BLaER1 treated with 17β-estradiol and CSF1 and Interleukin-3, amounts not matched to agents 10 nM and 100 nM (cell line): Measurements from ENCODE around the gene IHH.

Source experiments
- H3K27ac ChIP-seq, 11 experiments: shearing (Covaris generic); formaldehyde crosslinking; 2 replicates each; pipeline ENCODE4 v1.8.1; 2022
- H3K27me3 ChIP-seq, 11 experiments: shearing (Covaris generic); formaldehyde crosslinking; 2 replicates each; pipeline ENCODE4 v1.8.1; 2022
- H3K36me3 ChIP-seq, 11 experiments: shearing (Covaris generic); formaldehyde crosslinking; 2 replicates each; pipeline ENCODE4 v1.8.1; 2022
- H3K4me1 ChIP-seq, 10 experiments: shearing (Covaris generic); formaldehyde crosslinking; 2 replicates each; pipeline ENCODE4 v1.8.1; 2022
- H3K4me2 ChIP-seq, 11 experiments: shearing (Covaris generic); formaldehyde crosslinking; 2 replicates each; pipeline ENCODE4 v1.8.1; 2022
- H3K4me3 ChIP-seq, 10 experiments: shearing (Covaris generic); formaldehyde crosslinking; 2 replicates each; pipeline ENCODE4 v1.8.1; 2022
- H3K9ac ChIP-seq, 11 experiments: shearing (Covaris generic); formaldehyde crosslinking; 2 replicates each; pipeline ENCODE4 v1.8.1; 2022
- H3K9me3 ChIP-seq, 11 experiments: shearing (Covaris generic); formaldehyde crosslinking; replicated peaks in 1 of 11; 2 replicates each; pipeline ENCODE4 v1.8.1; 2022
- H4K20me1 ChIP-seq, 11 experiments: shearing (Covaris generic); formaldehyde crosslinking; 2 replicates each; pipeline ENCODE4 v1.8.1; 2022
- Cebpa-rat ChIP-seq, 11 experiments: shearing (Covaris generic); IDR thresholded peaks; 2 replicates each; pipeline ENCODE4 v1.8.1; 2022

IHH gene

GRCh38 chr2:219028141-219028540, 32.6 kb downstream of the IHH start:
- no peak overlapping the region for H3K9ac ChIP-seq
- H3K9me3 ChIP-seq, result no peaks in the 10 kb centered on the region
- H3K36me3 ChIP-seq, result no peaks in the 10 kb centered on the region
- H3K4me2 ChIP-seq, result no peak overlapping the region
- TF ChIP-seq Cebpa-rat (IDR thresholded peaks at IDR 0.05), result no peak
- no peak overlapping the region for H3K27ac ChIP-seq
- H3K27me3 ChIP-seq, result peaks cover 0 to 11% (median 3%) of the 10 kb centered on the region in 11 experiments; a peak in 7 of 22 replicates
- peaks cover 0 to 48% (median 0%) of the 10 kb centered on the region in 11 experiments; a peak in 9 of 22 replicates for H4K20me1 ChIP-seq
- H3K4me1 ChIP-seq, result no peaks in the 10 kb centered on the region
- H3K4me3 ChIP-seq, result no peak overlapping the region

GRCh38 chr2:219027511-219028055, 33.1 kb downstream of the IHH start:
- Histone ChIP-seq H3K4me3 (no peak overlapping the region), H4K20me1 (peaks cover 0 to 45% (median 0%) of the 10 kb centered on the region in 11 experiments; a peak in 9 of 22 replicates), H3K9me3 (no peaks in the 10 kb centered on the region), H3K27me3 (peaks cover 0 to 5% (median 0%) of the 10 kb centered on the region in 11 experiments; a peak in 5 of 22 replicates), H3K9ac (no peak overlapping the region), H3K36me3 (no peaks in the 10 kb centered on the region), H3K27ac (no peak overlapping the region), H3K4me2 (no peak overlapping the region), H3K4me1 (no peaks in the 10 kb centered on the region)
- TF ChIP-seq Cebpa-rat (IDR thresholded peaks at IDR 0.05), result no peak

- H3K27me3 ChIP-seq, result no peaks in the 10 kb centered on the region; a peak in 1 of 22 replicates
- no peak overlapping the region for H3K4me2 ChIP-seq
- no peaks in the 10 kb centered on the region for H3K36me3 ChIP-seq
- no peaks in the 10 kb centered on the region for H3K4me1 ChIP-seq
- peaks cover 0 to 39% (median 0%) of the 10 kb centered on the region in 11 experiments; a peak in 8 of 22 replicates for H4K20me1 ChIP-seq
- no peak overlapping the region for H3K27ac ChIP-seq
- H3K9ac ChIP-seq, result no peak overlapping the region
- no peak overlapping the region for H3K4me3 ChIP-seq
- no peaks in the 10 kb centered on the region for H3K9me3 ChIP-seq
- TF ChIP-seq Cebpa-rat (IDR thresholded peaks at IDR 0.05), result no peak
These were observed 33.8 kb downstream of the IHH start for GRCh38 chr2:219026946-219027345.

GRCh38 chr2:219025637-219026585, 34.8 kb downstream of the IHH start:
- Histone ChIP-seq H3K27me3 (no peaks in the 10 kb centered on the region; a peak in 1 of 22 replicates), H3K9me3 (no peaks in the 10 kb centered on the region), H3K4me1 (no peaks in the 10 kb centered on the region), H3K4me2 (no peak overlapping the region), H3K27ac (no peak overlapping the region), H3K9ac (no peak overlapping the region), H3K4me3 (no peak overlapping the region), H4K20me1 (peaks cover 0 to 39% (median 0%) of the 10 kb centered on the region in 11 experiments; a peak in 8 of 22 replicates), H3K36me3 (no peaks in the 10 kb centered on the region)
- no peak for TF ChIP-seq Cebpa-rat (IDR thresholded peaks at IDR 0.05)

- no peak for TF ChIP-seq Cebpa-rat (IDR thresholded peaks at IDR 0.05)
- no peak overlapping the region for H3K27ac ChIP-seq
- H3K27me3 ChIP-seq, result no peaks in the 10 kb centered on the region; a peak in 4 of 22 replicates
- no peaks in the 10 kb centered on the region for H3K36me3 ChIP-seq
- H3K9ac ChIP-seq, result no peak overlapping the region
- H3K4me3 ChIP-seq, result no peak overlapping the region
- H3K9me3 ChIP-seq, result no peaks in the 10 kb centered on the region
- peaks cover 0 to 33% (median 0%) of the 10 kb centered on the region in 11 experiments; a peak in 7 of 22 replicates for H4K20me1 ChIP-seq
- H3K4me1 ChIP-seq, result peaks cover 0 to 7% (median 0%) of the 10 kb centered on the region in 10 experiments; a peak in 1 of 20 replicates
- no peak overlapping the region for H3K4me2 ChIP-seq
These were observed 36.7 kb downstream of the IHH start for GRCh38 chr2:219024059-219024458.

GRCh38 chr2:219023045-219023605, 37.6 kb downstream of the IHH start:
- TF ChIP-seq Cebpa-rat (IDR thresholded peaks at IDR 0.05), result no peak
- Histone ChIP-seq H3K9ac (no peak overlapping the region), H4K20me1 (peaks cover 0 to 30% (median 0%) of the 10 kb centered on the region in 11 experiments; a peak in 5 of 22 replicates), H3K9me3 (no peaks in the 10 kb centered on the region), H3K27me3 (no peaks in the 10 kb centered on the region; a peak in 4 of 22 replicates), H3K36me3 (no peaks in the 10 kb centered on the region), H3K4me3 (no peak overlapping the region), H3K27ac (no peak overlapping the region), H3K4me1 (peaks cover 0 to 7% (median 0%) of the 10 kb centered on the region in 10 experiments; a peak in 1 of 20 replicates), H3K4me2 (no peak overlapping the region)

- Histone ChIP-seq H3K27ac (no peak overlapping the region), H4K20me1 (peaks cover 0 to 30% (median 0%) of the 10 kb centered on the region in 11 experiments; a peak in 6 of 22 replicates), H3K4me3 (no peak overlapping the region), H3K9me3 (no peaks in the 10 kb centered on the region), H3K27me3 (no peaks in the 10 kb centered on the region; a peak in 4 of 22 replicates), H3K4me2 (no peak overlapping the region), H3K4me1 (peaks cover 0 to 7% (median 0%) of the 10 kb centered on the region in 10 experiments; a peak in 1 of 20 replicates), H3K9ac (no peak overlapping the region), H3K36me3 (no peaks in the 10 kb centered on the region)
- no peak for TF ChIP-seq Cebpa-rat (IDR thresholded peaks at IDR 0.05)
These were observed 38.1 kb downstream of the IHH start for GRCh38 chr2:219022616-219023015.

GRCh38 chr2:219022041-219022440, 38.7 kb downstream of the IHH start:
- no peak overlapping the region for H3K4me3 ChIP-seq
- no peak overlapping the region for H3K27ac ChIP-seq
- peaks cover 0 to 7% (median 0%) of the 10 kb centered on the region in 10 experiments; a peak in 1 of 20 replicates for H3K4me1 ChIP-seq
- no peak for TF ChIP-seq Cebpa-rat (IDR thresholded peaks at IDR 0.05)
- H4K20me1 ChIP-seq, result peaks cover 0 to 27% (median 0%) of the 10 kb centered on the region in 11 experiments; a peak in 6 of 22 replicates
- H3K9ac ChIP-seq, result no peak overlapping the region
- no peaks in the 10 kb centered on the region for H3K9me3 ChIP-seq
- H3K27me3 ChIP-seq, result no peaks in the 10 kb centered on the region; a peak in 4 of 22 replicates
- no peak overlapping the region for H3K4me2 ChIP-seq
- H3K36me3 ChIP-seq, result no peaks in the 10 kb centered on the region

- H3K4me2 ChIP-seq, result no peak overlapping the region
- peaks cover 0 to 7% (median 0%) of the 10 kb centered on the region in 10 experiments; a peak in 1 of 20 replicates for H3K4me1 ChIP-seq
- no peak overlapping the region for H3K4me3 ChIP-seq
- no peak overlapping the region for H3K27ac ChIP-seq
- no peaks in the 10 kb centered on the region for H3K9me3 ChIP-seq
- no peaks in the 10 kb centered on the region; a peak in 4 of 22 replicates for H3K27me3 ChIP-seq
- no peak for TF ChIP-seq Cebpa-rat (IDR thresholded peaks at IDR 0.05)
- H3K9ac ChIP-seq, result no peak overlapping the region
- peaks cover 0 to 23% (median 0%) of the 10 kb centered on the region in 11 experiments; a peak in 6 of 22 replicates for H4K20me1 ChIP-seq
- H3K36me3 ChIP-seq, result no peaks in the 10 kb centered on the region
These were observed 39.1 kb downstream of the IHH start for GRCh38 chr2:219021591-219021990.
